ENCODE results near the gene F7. TPM values are rescaled to one million over a fixed set of nuclear protein-coding genes. Genes with fewer than 3 reads are reported as not detected.

The F7 gene
- total and polyA plus RNA-seq, 9 of the 15 experiments (the other 6 are each of a cell fraction or from before 2014, with no cell fraction given), result not detected

- no peaks in the 10 kb centered on the region for H3K9me1 ChIP-seq (ENCODE audit: control insufficient read depth, insufficient read depth, low read length)
- H3K79me2 ChIP-seq (ENCODE audit: control insufficient read depth, insufficient read depth, low read length), result no peaks in the 10 kb centered on the region
- peak overlapping the region; percentile 17; the same call in 1 of the 2 replicates for H3K4me3 ChIP-seq
- peak; percentile 74 to 76 (median 76) for DNase-seq (ENCODE audit: extremely low read depth in 1 of 4, low spot score in 3 of 4)
- H2AFZ ChIP-seq (ENCODE audit: low read depth, low read length), result peak overlapping the region; percentile 93
- H3K27me3 ChIP-seq (ENCODE audit: control insufficient read depth in 2 of 2, insufficient read depth in 2 of 2, low read length in 2 of 2), result peaks cover 0 to 6% of the 10 kb centered on the region in 2 experiments; a peak in 2 of 5 replicates
- intact Hi-C loops (cut with micrococcal nuclease), result no loop called here
- no peaks in the 10 kb centered on the region for H3K36me3 ChIP-seq (ENCODE audit: control insufficient read depth, insufficient read depth, low read length)
- in situ Hi-C loops (cut with MboI), result no loop called here
- peak overlapping the region; percentile 82 for H3K27ac ChIP-seq (ENCODE audit: extremely low read depth, low read depth, low read length)
- POLR2A ChIA-PET, result no interaction called here
- FAIRE-seq, result no peak
- BruUV-seq (replicated peaks), result TSS peak; percentile 95
- H3K9me3 ChIP-seq (replicated peaks; ENCODE audit: control insufficient read depth, insufficient read depth, low read depth, low read length), result no peaks in the 10 kb centered on the region; the same call in 1 of the 2 replicates
- CTCF ChIA-PET (ENCODE audit: low intra/inter-chr PET ratio), result no interaction called here
- H3K4me2 ChIP-seq (ENCODE audit: insufficient read depth, low read length), result peak overlapping the region; percentile 79
- WGBS (ENCODE audit: insufficient coverage, low coverage, missing lambda C conversion rate), result 0% methylated on average over 10 of the region's 76 CpGs
- peaks cover 19 to 26% of the 10 kb centered on the region in 2 experiments; a peak in 4 of 5 replicates for H3K4me1 ChIP-seq (replicated peaks in 1 of 2; ENCODE audit: control insufficient read depth in 2 of 2, insufficient read depth in 2 of 2, low read length in 2 of 2)
- H3K9ac ChIP-seq (ENCODE audit: insufficient read depth in 1 of 2, low read depth in 2 of 2, low read length in 2 of 2), result peak overlapping the region; percentile 74 to 92
- no peaks in the 10 kb centered on the region for H4K20me1 ChIP-seq (replicated peaks; ENCODE audit: control insufficient read depth, insufficient read depth, low read length)
- ATAC-seq, result peak; percentile 85
- TF ChIP-seq ZNF436 (CRISPR knock-in tag; IDR thresholded peaks at IDR 0.05) (no peak), TCFL5 (CRISPR knock-in tag; conservative IDR thresholded peaks at IDR 0.05) (no peak), DEAF1 (CRISPR knock-in tag; IDR thresholded peaks at IDR 0.05) (no peak), CBFA2T2 (conservative IDR thresholded peaks at IDR 0.05) (0 out of 2 replicates have a peak, but pooled peaks have one; percentile 2), CHD1 (IDR thresholded peaks at IDR 0.05; ENCODE audit: low read length) (no peak), ARNT (IDR thresholded peaks at IDR 0.05) (peak in 1 of 2 experiments; percentile 99; a peak in 2 of 4 replicates), POLR2AphosphoS5 (IDR thresholded peaks at IDR 0.05; ENCODE audit: control insufficient read depth, insufficient read depth, low read depth, low read length) (peak; percentile 78; the same call in 1 of the 2 replicates), TAF9B (IDR thresholded peaks at IDR 0.05; ENCODE audit: partially characterized antibody) (peak; percentile 20), RAD51 (IDR thresholded peaks at IDR 0.05; ENCODE audit: borderline replicate concordance, low read depth) (peak; percentile 82), THAP12 (CRISPR knock-in tag; IDR thresholded peaks at IDR 0.05) (no peak), SOX6 (IDR thresholded peaks at IDR 0.05) (no peak), PHF8 (IDR thresholded peaks at IDR 0.05; ENCODE audit: borderline replicate concordance, low read length) (peak; percentile 38; the same call in 1 of the 2 replicates), PURB (CRISPR knock-in tag; IDR thresholded peaks at IDR 0.05; ENCODE audit: low read depth) (no peak), TAF1 (IDR thresholded peaks at IDR 0.05; ENCODE audit: control insufficient read depth, extremely low read depth, insufficient read depth, low read length, severe bottlenecking) (peak; percentile 65), CREM (IDR thresholded peaks at IDR 0.05; ENCODE audit: low read depth) (0 out of 2 replicates have a peak, but pooled peaks have one; percentile 23), C11orf30 (IDR thresholded peaks at IDR 0.05; ENCODE audit: low read depth) (no peak), ZBTB17 (CRISPR knock-in tag; IDR thresholded peaks at IDR 0.05) (no peak), PHF20 (IDR thresholded peaks at IDR 0.05; ENCODE audit: partially characterized antibody) (no peak), POLR2H (tag; IDR thresholded peaks at IDR 0.05; ENCODE audit: low read depth) (peak; percentile 61)
These were observed 48.5 kb downstream of the F7 start for GRCh38 chr13:113153810-113154748.
